ENCODE measurements around the gene EID3.
"Not testable (repeated sequence)": the region's sequence is repeated elsewhere in the genome, so short reads cannot be mapped to it uniquely, and the experiment has no call there.

The EID3 gene

DNA sequence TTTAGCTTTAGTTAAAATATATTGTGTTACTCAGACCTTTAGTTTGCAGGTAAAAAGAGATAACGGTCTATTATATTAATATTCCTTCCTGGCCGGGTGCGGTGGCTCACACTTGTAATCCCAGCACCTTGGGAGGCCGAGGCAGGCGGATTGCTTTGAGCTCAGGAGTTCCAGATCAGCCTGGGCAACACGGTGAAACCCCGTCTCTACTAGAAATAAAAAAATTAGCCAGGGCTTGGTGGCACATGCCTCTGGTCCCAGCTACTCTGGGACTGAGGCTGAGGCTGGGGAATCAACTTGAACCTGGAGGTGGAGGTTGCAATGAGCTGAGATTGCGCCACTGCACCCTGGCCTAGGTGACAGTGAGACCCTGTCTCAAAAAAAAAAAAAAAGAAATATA is 13.2 kb upstream of the EID3 start:
- no peak for DNase-seq (ENCODE audit: low spot score)

GRCh38 chr12:104290855-104291254 is 12.7 kb upstream of the EID3 start:
- DNase-seq (ENCODE audit: low spot score), result no peak

DNA sequence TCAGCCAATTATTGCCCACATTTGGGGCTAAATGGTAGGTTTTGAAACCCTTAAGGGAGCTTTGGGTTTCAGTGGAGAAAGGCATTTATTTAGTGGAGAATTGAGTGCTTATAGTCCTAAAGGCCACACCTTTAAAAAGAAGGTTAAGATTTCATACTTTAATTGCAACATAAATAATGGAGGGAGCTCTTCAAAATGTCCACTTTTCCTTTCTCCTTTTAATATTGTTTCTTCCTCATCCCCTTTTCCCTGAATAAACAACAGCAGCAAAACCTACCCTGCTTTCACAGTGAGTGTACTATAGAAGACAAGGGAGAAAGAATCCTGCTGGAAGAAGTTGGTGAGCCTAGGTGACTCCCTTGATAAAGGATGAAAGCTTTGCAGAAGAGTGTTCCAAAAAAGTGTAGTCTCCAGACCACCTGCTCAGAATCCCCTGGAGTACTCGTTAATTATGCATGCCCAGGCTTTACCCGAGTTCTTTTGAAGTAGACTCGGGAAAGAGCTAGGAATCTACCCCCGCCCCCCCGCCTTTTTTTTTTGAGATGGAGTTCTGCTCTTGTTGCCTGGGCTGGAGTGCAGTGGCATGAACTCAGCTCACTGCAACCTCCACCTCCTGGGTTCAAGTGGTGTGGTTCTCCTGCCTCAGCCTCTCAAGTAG is 11.5 kb upstream of the EID3 start:
- DNase-seq (ENCODE audit: low spot score), result no peak

GRCh38 chr12:104292872-104293794 is 10.4 kb upstream of the EID3 start:
- no peak for DNase-seq (ENCODE audit: low spot score)

- DNase-seq (ENCODE audit: low spot score), result not testable (repeated sequence)
Observed at GRCh38 chr12:104294158-104294859, 9.2 kb upstream of the EID3 start.

DNA sequence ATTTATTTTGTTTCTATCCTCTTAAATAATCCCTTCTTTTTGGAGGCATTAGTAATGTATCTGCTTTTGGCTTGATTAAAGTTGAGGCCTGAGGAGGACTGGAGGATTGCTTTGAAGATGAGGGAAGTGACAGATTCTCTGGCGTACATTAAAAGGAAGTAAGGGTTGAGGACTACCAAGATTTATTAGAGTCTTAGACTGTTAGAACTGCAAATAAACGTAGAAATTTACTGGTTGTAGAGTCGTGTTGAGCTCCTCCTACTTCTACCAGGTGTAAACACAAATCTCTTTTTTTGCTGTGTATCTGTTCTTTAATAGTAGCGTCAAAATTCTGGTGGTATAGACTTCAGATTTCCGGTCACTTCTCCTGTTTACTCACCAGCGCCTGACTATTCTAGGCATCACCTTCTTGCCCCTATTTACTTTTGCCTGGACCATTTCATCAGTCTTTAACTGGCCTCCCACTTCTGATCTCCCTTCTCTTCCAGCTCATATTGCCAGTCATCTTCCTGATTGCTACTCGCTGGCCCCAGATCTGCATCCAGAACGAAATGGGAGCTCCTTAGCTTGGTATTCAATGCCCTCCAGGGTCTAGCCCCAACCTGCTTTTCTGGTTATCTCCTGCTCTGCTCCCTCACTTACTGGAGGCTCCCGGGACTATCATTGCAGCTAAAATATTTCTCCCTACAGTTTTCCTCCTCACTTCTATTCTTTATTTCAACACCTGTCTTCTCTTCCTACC is 8.4 kb upstream of the EID3 start:
- no peak for DNase-seq (ENCODE audit: low spot score)

DNA sequence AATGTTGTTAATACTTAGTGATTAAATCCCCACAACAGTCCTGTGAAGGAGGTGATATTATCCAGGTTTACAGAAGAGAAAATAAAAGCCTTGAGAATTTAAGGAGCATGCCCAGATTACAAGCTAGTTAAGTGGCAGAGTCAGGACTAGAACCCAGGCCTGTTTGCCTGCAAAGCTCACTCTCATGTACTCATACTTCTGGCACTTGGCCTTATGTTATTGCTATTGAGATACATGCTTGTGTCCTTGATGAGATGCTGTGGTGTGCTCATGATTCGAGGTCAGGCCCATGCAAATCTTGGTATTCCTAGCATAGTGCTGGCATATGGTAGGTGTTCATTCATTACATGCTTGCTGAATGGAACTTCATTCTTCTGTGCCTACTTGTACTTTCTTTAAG is 7.6 kb upstream of the EID3 start:
- DNase-seq (ENCODE audit: low spot score), result no peak

GRCh38 chr12:104296718-104297117 is 6.8 kb upstream of the EID3 start:
- DNase-seq (ENCODE audit: low spot score), result no peak

GRCh38 chr12:104297477-104298113 is 5.9 kb upstream of the EID3 start:
- DNase-seq (ENCODE audit: low spot score), result no peak

- DNase-seq (ENCODE audit: low spot score), result no peak
Observed at GRCh38 chr12:104299842-104300481, 3.6 kb upstream of the EID3 start.

DNA sequence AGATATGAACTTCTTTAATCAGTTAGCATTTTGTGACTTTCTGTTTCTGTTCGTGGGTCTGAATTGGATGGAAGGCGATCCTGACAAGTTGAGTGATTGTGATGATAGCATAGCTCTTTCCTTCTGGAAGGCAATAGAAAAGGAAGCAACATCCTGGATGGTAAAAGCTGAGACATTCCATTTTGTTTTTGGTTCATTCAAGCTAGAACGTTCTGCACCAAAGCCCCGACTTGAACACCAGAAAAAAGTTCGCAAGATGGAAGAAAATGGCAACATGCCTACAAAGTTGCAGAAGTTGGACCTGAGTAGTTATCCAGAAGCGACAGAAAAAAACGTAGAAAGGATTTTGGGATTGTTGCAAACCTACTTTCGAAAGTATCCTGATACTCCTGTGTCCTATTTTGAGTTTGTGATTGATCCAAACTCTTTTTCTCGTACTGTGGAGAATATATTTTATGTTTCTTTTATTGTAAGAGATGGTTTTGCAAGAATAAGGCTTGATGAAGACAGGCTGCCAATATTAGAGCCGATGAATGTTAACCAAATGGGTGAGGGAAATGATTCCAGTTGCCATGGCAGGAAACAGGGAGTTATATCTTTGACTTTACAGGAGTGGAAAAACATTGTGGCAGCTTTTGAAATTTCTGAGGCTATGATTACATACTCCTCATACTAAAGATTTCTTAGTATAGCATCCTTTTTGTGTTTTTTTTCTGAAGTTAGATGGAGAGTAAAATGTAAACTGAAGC is 896 bp downstream of the EID3 start:
- no peak for DNase-seq (ENCODE audit: low spot score)

GRCh38 chr12:104305349-104305748 is 1.8 kb downstream of the EID3 start:
- DNase-seq (ENCODE audit: low spot score), result no peak

DNA sequence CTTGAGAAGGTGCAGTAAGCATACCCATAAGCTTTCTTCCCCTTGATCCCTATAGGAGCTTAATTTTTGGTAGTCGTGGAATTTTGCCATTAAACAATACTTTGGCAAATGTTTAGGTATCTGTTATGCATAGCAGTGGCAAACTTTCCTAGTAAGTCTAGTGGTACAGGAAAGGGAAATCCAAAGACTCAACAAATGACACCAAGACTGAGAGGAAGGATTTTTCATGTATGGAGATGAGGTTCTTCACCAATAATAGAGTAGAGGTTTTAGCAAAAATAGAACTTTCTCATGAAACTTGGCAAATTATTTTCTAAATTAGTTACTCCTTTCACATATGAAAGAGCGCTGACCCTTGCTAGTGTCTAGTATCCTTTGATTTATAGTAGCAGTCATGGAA is 2.8 kb downstream of the EID3 start:
- no peak for DNase-seq (ENCODE audit: low spot score)

DNA sequence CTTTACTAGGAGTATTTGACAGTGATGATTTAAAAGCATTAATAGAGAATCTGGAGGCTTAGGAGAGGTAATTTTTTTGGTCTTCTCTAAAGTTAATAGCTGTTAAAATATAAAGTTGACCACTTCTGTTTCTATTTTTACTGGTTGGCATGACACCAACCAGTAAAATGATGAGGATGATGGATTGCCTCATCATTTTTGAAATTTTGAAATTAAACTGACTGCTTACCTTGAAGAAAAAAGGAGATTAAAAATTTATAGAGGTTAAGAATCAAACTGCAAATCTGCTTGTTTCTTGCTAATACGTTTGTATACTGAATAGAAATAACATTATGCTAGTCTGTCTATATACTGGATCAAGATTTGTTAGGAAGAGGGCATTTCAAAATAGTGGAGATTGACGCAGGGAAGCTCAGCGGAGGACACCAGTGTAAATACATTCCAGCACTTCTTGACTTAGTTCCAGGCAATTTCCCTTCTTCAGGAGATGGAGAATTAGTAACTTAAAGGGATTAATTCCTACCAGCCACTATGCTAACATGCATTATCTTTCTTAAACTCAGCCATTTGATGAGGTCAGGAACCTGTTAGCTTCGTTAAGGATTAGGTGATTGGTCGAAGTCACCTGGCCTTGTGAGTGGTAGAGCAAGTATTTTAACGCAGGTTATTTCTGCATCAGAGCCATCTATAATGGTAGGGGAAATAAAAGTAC is 3.6 kb downstream of the EID3 start:
- no peak for DNase-seq (ENCODE audit: low spot score)

- no peak for DNase-seq (ENCODE audit: low spot score)
Observed at GRCh38 chr12:104307655-104308000, 4.1 kb downstream of the EID3 start.

DNA sequence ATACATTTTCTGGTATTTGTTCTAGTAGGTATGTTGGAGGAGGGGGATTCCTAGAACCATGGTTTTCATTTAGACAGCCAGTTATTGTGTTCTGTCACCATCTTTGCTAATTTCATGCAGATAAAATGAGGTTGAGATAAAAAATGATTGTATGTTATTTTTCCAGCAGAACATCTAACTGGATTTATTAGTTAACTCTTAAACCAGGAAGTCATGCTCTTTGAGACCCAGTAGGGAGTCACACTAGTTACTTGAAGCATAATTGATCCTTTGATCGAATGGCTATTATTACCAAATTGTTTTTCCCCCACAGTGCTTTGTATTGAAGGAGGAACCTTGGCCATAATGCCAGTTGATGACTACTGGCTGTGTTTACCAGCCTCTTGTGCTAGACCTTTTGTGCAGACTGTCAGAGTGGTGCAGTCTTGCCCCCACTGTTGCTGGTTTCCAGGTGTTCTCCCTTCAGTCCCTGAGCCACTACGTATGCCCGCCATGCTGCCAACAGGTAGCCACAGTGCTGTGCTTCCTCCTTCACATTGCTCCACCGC is 6.0 kb downstream of the EID3 start:
- no peak for DNase-seq (ENCODE audit: low spot score)

DNA sequence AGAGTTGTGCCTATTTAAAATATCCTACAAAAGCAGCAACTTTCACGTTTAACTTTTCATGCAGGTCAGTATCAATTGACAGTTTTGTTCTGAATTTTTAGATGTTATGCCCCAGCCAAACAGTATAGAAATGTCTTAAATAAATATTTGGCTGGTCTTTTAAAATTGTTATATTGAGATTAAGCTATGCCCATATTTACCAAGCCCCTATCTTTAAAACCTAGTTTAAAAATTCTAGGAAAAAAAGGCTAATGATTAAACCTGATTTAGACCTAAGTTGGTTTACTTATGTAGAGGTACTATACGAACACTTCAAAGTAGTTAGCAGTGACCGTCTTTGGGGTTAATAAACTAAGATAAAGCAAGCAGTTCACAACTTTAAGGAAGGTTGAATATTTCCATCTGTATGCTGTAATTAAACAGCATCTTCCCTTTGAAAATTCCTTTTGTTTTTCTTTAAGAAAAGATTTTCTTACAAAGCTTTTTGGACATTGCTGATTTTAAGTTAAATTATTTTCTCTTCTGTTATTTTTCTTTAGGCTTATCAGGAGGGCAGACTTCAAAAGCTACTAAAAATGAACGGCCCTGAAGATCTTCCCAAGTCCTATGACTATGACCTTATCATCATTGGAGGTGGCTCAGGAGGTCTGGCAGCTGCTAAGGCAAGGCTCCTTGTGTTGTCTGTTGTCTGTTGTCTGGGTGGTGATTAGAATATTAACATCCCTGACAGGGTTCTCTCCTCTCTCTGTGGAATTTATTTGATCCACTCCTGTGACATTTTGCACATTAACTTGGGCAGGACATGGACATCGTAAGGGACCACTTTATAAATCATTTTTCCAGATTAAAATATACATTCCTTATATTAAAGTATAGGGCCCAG is 7.5 kb downstream of the EID3 start:
- no peak for DNase-seq (ENCODE audit: low spot score)

DNA sequence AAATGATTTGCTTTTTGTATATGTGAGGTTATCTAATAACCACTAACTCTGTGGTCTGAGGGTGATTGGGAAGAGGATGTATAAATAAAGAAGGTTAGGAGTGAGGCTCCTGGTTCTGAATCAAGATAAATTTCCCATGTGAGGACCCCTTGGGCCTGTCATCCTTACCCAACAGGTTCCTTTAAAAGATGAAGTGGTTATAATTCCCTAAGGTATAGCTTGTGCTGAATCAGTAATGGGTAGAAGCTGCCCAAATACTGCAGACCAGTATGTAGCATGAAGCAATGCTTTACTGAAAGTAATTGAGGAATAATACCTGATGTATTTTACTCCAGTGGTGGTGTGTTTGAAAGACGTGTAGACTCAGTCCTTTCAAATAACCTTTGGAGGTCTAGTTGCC is 8.7 kb downstream of the EID3 start:
- no peak for DNase-seq (ENCODE audit: low spot score)

GRCh38 chr12:104312654-104313053 is 9.1 kb downstream of the EID3 start:
- no peak for DNase-seq (ENCODE audit: low spot score)
